ENCODE data around the gene SMYD5. TPM values are rescaled to one million over a fixed set of nuclear protein-coding genes. Genes with fewer than 3 reads are reported as not detected.
"Not testable (repeated sequence)": the region's sequence is repeated elsewhere in the genome, so short reads cannot be mapped to it uniquely, and the experiment has no call there.

The SMYD5 gene
- total RNA-seq (2014; rRNA removed; shearing (Covaris generic)) = 12.8 and 20.5 TPM in 2 replicates

DNA sequence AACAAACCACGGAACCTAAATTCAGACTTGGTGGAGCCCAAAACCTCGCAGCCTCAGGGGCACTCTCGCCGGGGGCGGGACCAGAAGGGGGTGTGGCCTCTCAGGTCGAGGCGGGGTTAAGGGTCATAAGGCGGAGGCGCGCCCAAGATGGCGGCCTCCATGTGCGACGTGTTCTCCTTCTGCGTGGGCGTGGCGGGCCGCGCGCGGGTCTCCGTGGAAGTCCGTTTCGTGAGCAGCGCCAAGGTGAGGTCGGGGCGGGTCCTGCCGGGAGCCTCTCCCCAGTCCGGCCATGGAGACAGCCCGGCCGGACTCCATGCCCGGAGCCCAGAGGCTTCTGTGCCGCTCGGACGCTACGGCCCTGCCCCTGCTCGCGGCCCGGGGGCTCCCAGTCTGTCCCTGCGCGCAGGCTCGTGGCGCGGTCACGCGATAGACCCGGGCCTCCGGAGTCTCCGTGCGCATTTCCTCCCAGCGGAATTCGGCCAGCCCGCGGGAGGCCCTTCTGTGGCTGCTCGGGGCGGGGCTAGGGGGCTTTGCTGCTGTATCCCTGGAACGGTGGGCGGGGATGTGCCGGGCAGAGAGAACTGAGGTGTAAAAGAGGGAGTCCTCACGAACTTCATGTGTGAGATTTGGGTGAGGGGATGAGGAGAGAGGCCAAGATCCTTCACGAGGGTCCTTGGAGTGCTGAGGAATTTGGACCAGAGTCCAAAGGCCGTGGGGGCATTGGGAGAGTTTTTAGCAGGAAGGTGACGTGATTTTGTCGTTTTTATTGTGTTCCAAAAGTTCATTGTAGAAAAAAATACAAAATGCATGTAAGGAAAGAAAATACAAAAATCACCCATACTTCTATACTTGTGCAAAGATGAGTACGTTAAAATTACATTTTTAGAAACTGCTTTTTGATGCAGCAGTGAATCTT, at the start of gene SMYD5:
Gene SMYD5 (plus strand): TSS at position 126 of the 916 bp plus-strand sequence. CDS start 22 bp downstream, at position 148.
- DNase-seq (ENCODE audit: low read depth) = peak; percentile 76

- not testable (repeated sequence) for DNase-seq (ENCODE audit: low read depth)
Observed at GRCh38 chr2:73165978-73166377, 48.1 kb upstream of the SMYD5 start.

DNA sequence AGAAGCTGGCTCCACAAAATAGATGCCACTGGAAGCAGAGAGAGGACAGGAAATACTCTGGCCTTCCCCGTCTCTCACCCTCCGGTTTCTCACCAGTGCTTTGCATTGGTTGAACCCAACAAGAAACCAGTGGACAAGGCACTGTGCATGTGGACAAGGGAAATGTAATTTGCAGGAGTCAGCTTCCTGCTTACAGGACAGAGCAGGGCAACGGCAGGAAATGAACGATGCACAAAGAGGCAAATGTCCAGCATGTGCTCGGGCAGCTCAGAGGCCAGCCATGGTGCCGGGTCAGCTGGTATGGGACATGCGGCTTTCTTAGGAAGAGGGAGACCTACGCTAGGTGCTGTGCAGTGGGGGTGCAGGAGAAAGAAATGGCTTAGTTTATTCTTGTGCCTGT, 47.2 kb upstream of the SMYD5 start:
- not testable (repeated sequence) for DNase-seq (ENCODE audit: low read depth)

- DNase-seq (ENCODE audit: low read depth) = not testable (repeated sequence)
Observed at GRCh38 chr2:73168348-73168747, 45.7 kb upstream of the SMYD5 start.

DNA sequence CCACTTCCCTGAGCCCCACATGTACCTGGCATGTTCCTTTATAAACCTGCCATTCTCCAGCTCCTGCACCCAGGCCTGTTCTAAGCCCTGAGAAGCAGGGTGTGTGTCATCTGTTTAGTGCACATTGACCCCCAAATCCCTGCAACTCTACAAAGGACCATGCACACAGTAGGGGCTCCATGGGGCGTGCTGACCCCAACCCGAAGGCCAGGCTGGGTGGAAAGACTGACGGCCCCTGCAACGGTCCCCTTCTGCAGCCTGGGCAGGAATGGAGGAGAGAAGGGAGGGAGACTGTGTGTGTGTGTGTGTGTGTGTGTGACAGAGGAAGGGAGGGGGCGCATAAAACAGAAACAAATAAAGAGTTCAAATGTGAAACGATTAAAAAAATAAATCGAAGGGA, 43.7 kb upstream of the SMYD5 start:
- not testable (repeated sequence) for DNase-seq (ENCODE audit: low read depth)

DNA sequence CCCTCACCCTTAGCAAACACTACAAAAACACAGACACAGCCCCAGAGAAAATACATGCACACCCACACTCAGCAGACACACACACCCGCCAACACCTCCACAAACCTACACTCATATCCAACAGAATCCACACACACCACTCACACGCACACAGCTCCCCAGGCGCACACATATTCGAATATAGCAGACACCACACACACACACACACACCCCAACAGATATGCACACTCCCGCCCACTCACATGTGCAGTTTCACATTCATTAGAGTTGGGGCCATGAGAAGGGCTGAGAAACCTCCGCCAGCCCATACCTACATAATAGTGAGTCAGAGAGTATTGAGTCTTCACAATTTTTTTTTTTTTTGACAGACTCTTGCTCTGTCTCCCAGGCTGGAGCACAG, 41.1 kb upstream of the SMYD5 start:
- no peak for DNase-seq (ENCODE audit: low read depth)

GRCh38 chr2:73173781-73174180, 40.3 kb upstream of the SMYD5 start:
- DNase-seq (ENCODE audit: low read depth) = no peak

GRCh38 chr2:73174244-73174643, 39.8 kb upstream of the SMYD5 start:
- DNase-seq (ENCODE audit: low read depth) = no peak

- no peak for DNase-seq (ENCODE audit: low read depth)
Observed at GRCh38 chr2:73174941-73175662, 38.9 kb upstream of the SMYD5 start.

- DNase-seq (ENCODE audit: low read depth) = peak; percentile 50
Observed at GRCh38 chr2:73175663-73176204, 38.3 kb upstream of the SMYD5 start.

GRCh38 chr2:73176205-73176880, 37.7 kb upstream of the SMYD5 start:
- DNase-seq (ENCODE audit: low read depth) = peak; percentile 43

- peak; percentile 78 for DNase-seq (ENCODE audit: low read depth)
Observed at GRCh38 chr2:73176881-73177644, 37.0 kb upstream of the SMYD5 start.

GRCh38 chr2:73177645-73178255, 36.3 kb upstream of the SMYD5 start:
- DNase-seq (ENCODE audit: low read depth) = no peak

DNA sequence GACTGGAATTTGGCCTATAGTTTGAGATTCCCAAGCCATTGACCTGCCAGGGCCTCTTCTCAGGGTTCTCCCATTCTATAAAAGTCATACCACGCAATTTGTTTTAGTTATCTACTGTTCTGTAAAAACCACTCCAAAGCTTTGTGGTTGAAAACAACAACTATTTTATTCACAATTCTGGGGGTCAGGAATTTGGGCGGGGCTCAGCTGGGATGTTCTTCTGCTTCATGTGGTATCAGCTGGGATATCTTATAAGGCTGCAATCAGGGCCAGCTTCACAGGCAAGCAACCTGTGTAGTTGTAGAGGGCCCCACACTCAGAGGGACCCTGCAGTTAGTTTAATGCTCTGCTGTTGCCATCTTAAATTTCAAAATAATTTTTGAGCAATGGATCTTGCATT, 28.1 kb upstream of the SMYD5 start:
- DNase-seq (ENCODE audit: low read depth) = no peak

DNA sequence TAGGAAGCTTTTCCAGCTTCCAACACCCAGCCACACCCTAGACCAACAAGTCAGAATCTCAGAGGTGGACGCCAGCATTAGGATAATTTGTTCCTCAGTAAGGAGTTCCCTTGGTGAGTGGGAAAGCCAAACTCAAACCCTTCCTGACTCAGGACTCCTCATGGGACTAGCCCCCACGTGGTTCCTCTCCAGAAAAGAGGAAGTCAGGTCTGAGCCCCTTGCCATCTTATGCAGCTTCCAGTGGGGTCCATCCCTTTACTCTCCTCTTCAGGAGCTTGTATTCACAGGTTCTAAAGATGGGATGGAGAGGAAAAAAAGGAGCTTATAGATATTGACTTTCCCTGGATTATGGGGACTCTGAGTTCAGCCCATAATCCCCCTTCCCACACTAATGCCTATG, 26.5 kb upstream of the SMYD5 start:
- DNase-seq (ENCODE audit: low read depth) = no peak

DNA sequence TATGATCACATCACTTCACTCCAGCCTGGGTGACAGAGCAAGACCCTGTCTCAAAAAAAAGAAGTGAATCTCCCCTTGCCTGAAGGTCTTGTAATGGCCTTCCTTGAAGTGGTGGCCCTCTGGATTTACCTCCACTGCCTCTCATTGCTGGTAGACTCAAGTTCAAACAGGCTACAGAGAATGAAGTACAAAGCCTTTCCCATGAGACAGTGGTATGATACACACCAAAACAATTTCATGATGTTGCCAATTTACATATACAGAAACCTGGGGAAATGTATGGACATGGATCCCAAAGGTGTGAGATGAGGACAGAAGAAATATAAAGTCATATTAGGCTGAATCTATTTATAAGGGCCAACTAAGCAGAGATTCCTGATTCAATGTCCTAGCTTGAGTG, 16.5 kb upstream of the SMYD5 start:
- no peak for DNase-seq (ENCODE audit: low read depth)

DNA sequence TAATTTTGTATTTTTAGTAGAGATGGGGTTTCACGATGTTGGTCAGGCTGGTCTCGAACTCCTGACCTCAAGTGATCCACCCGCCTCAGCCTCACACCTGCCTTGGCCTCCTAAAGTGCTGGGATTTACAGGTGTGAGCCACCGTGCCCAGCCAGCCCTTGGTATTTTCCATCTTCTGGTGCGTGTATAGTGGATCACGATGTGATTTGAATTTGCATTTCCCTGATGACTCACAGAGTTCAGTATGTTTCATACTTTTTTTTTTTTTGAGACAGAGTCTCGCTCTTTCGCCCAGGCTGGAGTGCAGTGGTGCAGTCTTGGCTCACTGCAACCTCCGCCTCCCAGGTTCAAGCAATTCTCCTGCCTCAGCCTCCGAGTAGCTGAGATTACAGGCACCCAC, 13.8 kb upstream of the SMYD5 start:
- DNase-seq (ENCODE audit: low read depth) = peak; percentile 36

DNA sequence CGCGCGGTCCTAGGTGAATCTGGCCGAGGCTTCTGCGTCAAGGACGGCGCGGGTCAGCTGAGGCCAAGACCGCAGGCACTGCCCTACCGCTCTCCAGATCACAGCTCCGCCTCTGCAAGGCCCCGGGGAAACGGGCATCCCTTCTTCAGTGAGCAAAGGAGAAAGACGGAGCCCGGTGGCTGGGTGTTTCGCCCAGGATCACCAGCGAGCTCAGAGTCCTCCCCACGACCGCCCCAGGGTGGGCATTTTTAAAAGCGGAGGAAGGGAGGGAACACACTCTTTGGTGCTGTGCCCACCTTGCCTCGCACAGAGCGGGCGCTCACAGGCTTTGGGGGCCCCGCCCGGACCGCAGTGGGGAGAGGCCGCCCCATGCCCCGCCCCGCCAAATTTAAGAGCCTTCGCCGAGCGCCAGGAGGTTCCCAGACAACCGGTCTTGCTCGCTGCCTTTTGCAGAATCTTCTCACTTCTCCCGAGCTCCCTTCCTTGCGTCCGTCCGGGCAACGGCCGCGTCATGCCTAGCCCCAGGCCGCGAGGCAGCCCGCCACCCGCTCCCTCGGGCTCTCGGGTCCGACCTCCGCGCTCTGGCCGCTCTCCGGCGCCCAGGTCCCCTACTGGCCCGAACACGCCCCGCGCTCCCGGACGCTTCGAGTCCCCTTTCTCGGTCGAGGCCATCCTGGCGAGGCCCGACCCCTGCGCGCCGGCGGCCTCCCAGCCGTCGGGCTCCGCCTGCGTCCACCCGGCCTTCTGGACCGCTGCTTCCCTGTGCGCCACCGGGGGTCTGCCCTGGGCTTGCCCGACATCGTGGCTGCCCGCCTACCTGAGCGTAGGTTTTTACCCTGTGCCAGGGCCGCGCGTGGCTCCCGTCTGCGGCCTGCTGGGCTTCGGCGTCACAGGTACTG, 11.6 kb upstream of the SMYD5 start, which contains the start of gene NOTO:
Gene NOTO (plus strand): TSS at position 419 of the 899 bp plus-strand sequence. CDS start 93 bp downstream, at position 512.
- DNase-seq (ENCODE audit: low read depth) = peak; percentile 44

- no peak for DNase-seq (ENCODE audit: low read depth)
Observed at GRCh38 chr2:73203055-73203681, 10.9 kb upstream of the SMYD5 start.

Measured in M059J (cell line).